ENCODE data around the gene FAM83D.
A peak's percentile ranks its signal among the peaks of the same experiment; 100 is the strongest.
"Not testable (repeated sequence)": the region's sequence is repeated elsewhere in the genome, so short reads cannot be mapped to it uniquely, and the experiment has no call there.

FAM83D gene

GRCh38 chr20:38935967-38936407 is 9.8 kb downstream of the FAM83D start:
- no peak for DNase-seq

- no peak for DNase-seq
These were observed 10.8 kb downstream of the FAM83D start for GRCh38 chr20:38937000-38937399.

GRCh38 chr20:38937978-38938473 is 11.8 kb downstream of the FAM83D start:
- DNase-seq = no peak

- DNase-seq = no peak
These were observed 13.5 kb downstream of the FAM83D start for GRCh38 chr20:38939686-38940085.

- DNase-seq = no peak
These were observed 14.4 kb downstream of the FAM83D start for GRCh38 chr20:38940644-38941043.

GRCh38 chr20:38941726-38942389 is 15.6 kb downstream of the FAM83D start:
- DNase-seq = peak; percentile 21

GRCh38 chr20:38945012-38945411 is 18.8 kb downstream of the FAM83D start:
- DNase-seq = no peak

- no peak for DNase-seq
These were observed 20.6 kb downstream of the FAM83D start for GRCh38 chr20:38946836-38947235.

- DNase-seq = no peak
These were observed 21.7 kb downstream of the FAM83D start for GRCh38 chr20:38947931-38948362.

GRCh38 chr20:38950254-38950653 is 24.0 kb downstream of the FAM83D start:
- no peak for DNase-seq

- DNase-seq = no peak
These were observed 25.4 kb downstream of the FAM83D start for GRCh38 chr20:38951611-38952010.

- no peak for DNase-seq
These were observed 25.9 kb downstream of the FAM83D start for GRCh38 chr20:38952153-38952552.

- DNase-seq = no peak
These were observed 27.6 kb downstream of the FAM83D start for GRCh38 chr20:38953630-38954340.

GRCh38 chr20:38957235-38957876 is 31.1 kb downstream of the FAM83D start:
- no peak for DNase-seq

GRCh38 chr20:38957915-38958485 is 31.8 kb downstream of the FAM83D start:
- no peak for DNase-seq

- not testable (repeated sequence) for DNase-seq
These were observed 34.0 kb downstream of the FAM83D start for GRCh38 chr20:38960187-38960687.

GRCh38 chr20:38961530-38962043 is 35.4 kb downstream of the FAM83D start:
- peak; percentile 62 for DNase-seq

GRCh38 chr20:38962044-38962927 is 36.1 kb downstream of the FAM83D start, which contains the start of gene DHX35:
Gene DHX35, plus strand, starts transcription at chr20:38962344. Its CDS starts 24 bp downstream, at chr20:38962368.
- peak; percentile 98 for DNase-seq

- peak; percentile 39 for DNase-seq
These were observed 36.7 kb downstream of the FAM83D start for GRCh38 chr20:38962928-38963401.

- no peak for DNase-seq
These were observed 37.5 kb downstream of the FAM83D start for GRCh38 chr20:38963745-38964144.

GRCh38 chr20:38965264-38965663 is 39.0 kb downstream of the FAM83D start:
- DNase-seq = no peak

- DNase-seq = no peak
These were observed 41.9 kb downstream of the FAM83D start for GRCh38 chr20:38968090-38968489.

Measured in DMS53 (cell line).